SK-MEL-5 (cell line): ENCODE measurements around the gene HOXA7. TPM values are rescaled to one million over a fixed set of nuclear protein-coding genes. Genes with fewer than 3 reads are reported as not detected.

ENCODE experiments used
- DNase-seq: peaks from one replicate; pipeline ENCODE4 v3.0.0-alpha.2; 2016; ENCODE audit warnings: low read depth, low spot score
- in situ Hi-C: cut with HindIII; loops from 2 replicates; pipeline ENCODE4 v1.10.0; 2016; ENCODE audit warnings: low sequenced_read_pairs, high pct_unique_total_duplicates, low pct_unique_long_range_greater_than_20kb
- total RNA-seq: library from RNA; depleted of rRNA; stranded (reverse); fragments of >200 nt; shearing (Covaris generic); gene quantifications from 2 replicates; pipeline ENCODE4 v1.2.3, GENCODE V29; 2014

HOXA7 gene
- total RNA-seq, 1 experiment from 2014 or later: not detected

GRCh38 chr7:27123007-27123476 is 33.4 kb downstream of the HOXA7 start:
- in situ Hi-C loops: loop anchor here (10.0 kb wide), 1 partner anchor 268 kb away; no protein-coding TSS in a partner anchor
- DNase-seq: peak; percentile 92

- DNase-seq: no peak
- in situ Hi-C loops: loop anchor here (10.0 kb wide), 1 partner anchor 267 kb away; no protein-coding TSS in a partner anchor
Measured at GRCh38 chr7:27122077-27122910, 34.2 kb downstream of the HOXA7 start.

- in situ Hi-C loops: loop anchor here (10.0 kb wide), 1 partner anchor 267 kb away; no protein-coding TSS in a partner anchor
Measured at GRCh38 chr7:27121684-27122076, 34.8 kb downstream of the HOXA7 start.

GRCh38 chr7:27119412-27119911 is 37.0 kb downstream of the HOXA7 start:
- in situ Hi-C loops: no loop called here
- no peak for DNase-seq

More at GRCh38 chr7:27121684-27122076, 34.8 kb downstream of the HOXA7 start:
- no peak for DNase-seq

GRCh38 chr7:27118580-27118979 is 37.9 kb downstream of the HOXA7 start:
- no peak for DNase-seq
- in situ Hi-C loops: no loop called here

- DNase-seq: no peak
- in situ Hi-C loops: no loop called here
Measured at GRCh38 chr7:27117887-27118491, 38.5 kb downstream of the HOXA7 start.

GRCh38 chr7:27116962-27117886 is 39.3 kb downstream of the HOXA7 start:
- no peak for DNase-seq
- in situ Hi-C loops: no loop called here

GRCh38 chr7:27116031-27116961 is 40.2 kb downstream of the HOXA7 start:
- in situ Hi-C loops: no loop called here
- DNase-seq: no peak

- in situ Hi-C loops: no loop called here
- no peak for DNase-seq
Measured at GRCh38 chr7:27115221-27116026, 41.1 kb downstream of the HOXA7 start.

- no peak for DNase-seq
- in situ Hi-C loops: no loop called here
Measured at GRCh38 chr7:27114881-27115220, 41.6 kb downstream of the HOXA7 start.

GRCh38 chr7:27113991-27114769 is 42.3 kb downstream of the HOXA7 start:
- in situ Hi-C loops: no loop called here
- peak; percentile 65 for DNase-seq

GRCh38 chr7:27112955-27113949 is 43.2 kb downstream of the HOXA7 start:
- in situ Hi-C loops: no loop called here
- peak; percentile 73 for DNase-seq

- DNase-seq: no peak
- in situ Hi-C loops: no loop called here
Measured at GRCh38 chr7:27112361-27112760, 44.1 kb downstream of the HOXA7 start.

GRCh38 chr7:27111751-27112277 is 44.7 kb downstream of the HOXA7 start:
- in situ Hi-C loops: no loop called here

More at GRCh38 chr7:27111751-27112277, 44.7 kb downstream of the HOXA7 start:
- no peak for DNase-seq
